HepG2 (cell line): ENCODE measurements around the gene MYADML2.

Experiments used
- CAMTA2 ChIP-seq: sonication (generic); formaldehyde crosslinking; IDR thresholded peaks from 2 replicates; pipeline ENCODE4 v1.4.0; 2020; ENCODE audit warnings: mild to moderate bottlenecking, missing genetic modification reagents, borderline replicate concordance
- CBFB ChIP-seq: sonication (generic); formaldehyde crosslinking; IDR thresholded peaks from 2 replicates; pipeline ENCODE4 v1.4.0; 2020; ENCODE audit warnings: missing genetic modification reagents
- FOSL2 ChIP-seq: sonication (generic); formaldehyde crosslinking; IDR thresholded peaks from 2 replicates; pipeline ENCODE4 v1.4.0; 2020; ENCODE audit warnings: missing genetic modification reagents
- MTA3 ChIP-seq: sonication (generic); formaldehyde crosslinking; IDR thresholded peaks from 2 replicates; pipeline ENCODE4 v1.4.0; 2020; ENCODE audit warnings: missing genetic modification reagents
- TCF7 ChIP-seq: sonication (generic); IDR thresholded peaks from 2 replicates; pipeline ENCODE4 v1.6.1; 2016; ENCODE audit warnings: antibody characterized with exemption, low read depth
- ZNF737 ChIP-seq: sonication (generic); formaldehyde crosslinking; IDR thresholded peaks from 2 replicates; pipeline ENCODE4 v1.5.0; 2020; ENCODE audit warnings: missing genetic modification reagents, mild to moderate bottlenecking, borderline replicate concordance
- ZSCAN20 ChIP-seq: sonication (generic); formaldehyde crosslinking; IDR thresholded peaks from 2 replicates; pipeline ENCODE4 v1.4.0; 2020; ENCODE audit warnings: missing genetic modification reagents, mild to moderate bottlenecking, borderline replicate concordance
- TF ChIP-seq, protein P1 (sequence below): sonication (generic); formaldehyde crosslinking; IDR thresholded peaks from 2 replicates; pipeline ENCODE4 v1.5.0; 2020; ENCODE audit warnings: mild to moderate bottlenecking, missing genetic modification reagents, moderate library complexity

- no peak for TF ChIP-seq ZNF737 (CRISPR knock-in tag)
- TF ChIP-seq, protein P1, sequence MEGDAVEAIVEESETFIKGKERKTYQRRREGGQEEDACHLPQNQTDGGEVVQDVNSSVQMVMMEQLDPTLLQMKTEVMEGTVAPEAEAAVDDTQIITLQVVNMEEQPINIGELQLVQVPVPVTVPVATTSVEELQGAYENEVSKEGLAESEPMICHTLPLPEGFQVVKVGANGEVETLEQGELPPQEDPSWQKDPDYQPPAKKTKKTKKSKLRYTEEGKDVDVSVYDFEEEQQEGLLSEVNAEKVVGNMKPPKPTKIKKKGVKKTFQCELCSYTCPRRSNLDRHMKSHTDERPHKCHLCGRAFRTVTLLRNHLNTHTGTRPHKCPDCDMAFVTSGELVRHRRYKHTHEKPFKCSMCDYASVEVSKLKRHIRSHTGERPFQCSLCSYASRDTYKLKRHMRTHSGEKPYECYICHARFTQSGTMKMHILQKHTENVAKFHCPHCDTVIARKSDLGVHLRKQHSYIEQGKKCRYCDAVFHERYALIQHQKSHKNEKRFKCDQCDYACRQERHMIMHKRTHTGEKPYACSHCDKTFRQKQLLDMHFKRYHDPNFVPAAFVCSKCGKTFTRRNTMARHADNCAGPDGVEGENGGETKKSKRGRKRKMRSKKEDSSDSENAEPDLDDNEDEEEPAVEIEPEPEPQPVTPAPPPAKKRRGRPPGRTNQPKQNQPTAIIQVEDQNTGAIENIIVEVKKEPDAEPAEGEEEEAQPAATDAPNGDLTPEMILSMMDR (CRISPR knock-in tag) = peak; percentile 41
- peak; percentile 94 for TF ChIP-seq CBFB
- no peak for TF ChIP-seq CAMTA2
- TF ChIP-seq ZSCAN20 (CRISPR knock-in tag) = peak; percentile 81
- TF ChIP-seq FOSL2 = peak; percentile 69
- peak; percentile 44; the same call in 1 of the 2 replicates for TF ChIP-seq TCF7
- no peak for TF ChIP-seq MTA3 (CRISPR knock-in tag)
Observed at GRCh38 chr17:81966343-81967243, 19.6 kb upstream of the MYADML2 start.
